Trophoblast cell (in vitro differentiated cells and primary cell): Measurements from ENCODE around the gene NR4A2.

Experiments used
- DNase-seq, 2 donors: peaks; one replicate each; pipeline ENCODE4 v3.0.0-alpha.2; 2016
- H2AFZ ChIP-seq: 2 replicates; pipeline ENCODE4 v1.6.1; 2013; ENCODE audit warnings: low read length, moderate library complexity, mild to moderate bottlenecking; ENCODE audit not compliant: insufficient read depth, poor library complexity
- H2AK5ac ChIP-seq: 2 replicates; pipeline ENCODE4 v1.6.1; 2013; ENCODE audit warnings: mild to moderate bottlenecking, low read length
- H2BK120ac ChIP-seq: 2 replicates; pipeline ENCODE4 v1.6.1; 2013; ENCODE audit warnings: low read length, mild to moderate bottlenecking, moderate library complexity; ENCODE audit not compliant: insufficient read depth, poor library complexity
- H2BK12ac ChIP-seq: 2 replicates; pipeline ENCODE4 v1.6.1; 2013; ENCODE audit warnings: mild to moderate bottlenecking, low read length, moderate library complexity
- H2BK5ac ChIP-seq: 2 replicates; pipeline ENCODE4 v1.6.1; 2013; ENCODE audit warnings: low read length, low read depth, moderate library complexity, mild to moderate bottlenecking; ENCODE audit not compliant: poor library complexity
- H3K14ac ChIP-seq: 2 replicates; pipeline ENCODE4 v1.6.1; 2013; ENCODE audit warnings: mild to moderate bottlenecking, low read length
- H3K18ac ChIP-seq: 2 replicates; pipeline ENCODE4 v1.6.1; 2013; ENCODE audit warnings: mild to moderate bottlenecking, low read length
- H3K23ac ChIP-seq: 2 replicates; pipeline ENCODE4 v1.6.1; 2013; ENCODE audit warnings: low read length
- H3K27ac ChIP-seq: 2 replicates; pipeline ENCODE4 v1.5.1; 2013; ENCODE audit warnings: low read depth, mild to moderate bottlenecking, inconsistent platforms, low read length, moderate library complexity
- H3K27me3 ChIP-seq: 2 replicates; pipeline ENCODE4 v1.6.1; 2013; ENCODE audit warnings: inconsistent platforms, mild to moderate bottlenecking, low read length, moderate library complexity; ENCODE audit not compliant: insufficient read depth
- H3K36me3 ChIP-seq, 2 experiments: 1 replicate in 1 of 2; 2 replicates in 1 of 2; pipeline ENCODE4 v1.6.1; 2013; ENCODE audit warnings: low read length in 2 of 2, mild to moderate bottlenecking in 2 of 2, moderate library complexity in 1 of 2; ENCODE audit not compliant: insufficient read depth in 2 of 2, control insufficient read depth in 1 of 2
- H3K4ac ChIP-seq: 2 replicates; pipeline ENCODE4 v1.6.1; 2013; ENCODE audit warnings: low read depth, mild to moderate bottlenecking, low read length, moderate library complexity
- H3K4me1 ChIP-seq, 2 experiments: 1 replicate in 1 of 2; 2 replicates in 1 of 2; pipeline ENCODE4 v1.6.1; 2013; ENCODE audit warnings: low read length in 2 of 2, mild to moderate bottlenecking in 2 of 2, moderate library complexity in 1 of 2; ENCODE audit not compliant: insufficient read depth in 2 of 2, control insufficient read depth in 1 of 2
- H3K4me2 ChIP-seq: 2 replicates; pipeline ENCODE4 v1.6.1; 2013; ENCODE audit warnings: inconsistent platforms, mild to moderate bottlenecking, low read length, moderate library complexity
- H3K4me3 ChIP-seq: 2 replicates; pipeline ENCODE4 v1.5.1; 2013; ENCODE audit warnings: mild to moderate bottlenecking, low read depth, low read length, inconsistent platforms
- H3K79me1 ChIP-seq: one replicate; pipeline ENCODE4 v1.6.1; 2013; ENCODE audit warnings: low read length
- H3K79me2 ChIP-seq: 2 replicates; pipeline ENCODE4 v1.6.1; 2013; ENCODE audit warnings: low read length, mild to moderate bottlenecking; ENCODE audit not compliant: control insufficient read depth, insufficient read depth, poor library complexity
- H3K9ac ChIP-seq: 2 replicates; pipeline ENCODE4 v1.6.1; 2013; ENCODE audit warnings: mild to moderate bottlenecking, low read length
- H3K9me3 ChIP-seq: 2 replicates; pipeline ENCODE4 v1.6.1; 2013; ENCODE audit warnings: low read depth, mild to moderate bottlenecking, control low read depth, inconsistent platforms, low read length; ENCODE audit not compliant: insufficient read depth
- H4K12ac ChIP-seq: 2 replicates; pipeline ENCODE4 v1.6.1; 2013; ENCODE audit warnings: low read depth, mild to moderate bottlenecking, low read length, moderate library complexity
- H4K8ac ChIP-seq: 2 replicates; pipeline ENCODE4 v1.6.1; 2013; ENCODE audit warnings: low read depth, mild to moderate bottlenecking, low read length, moderate library complexity
- H4K91ac ChIP-seq: one replicate; pipeline ENCODE4 v1.6.1; 2013; ENCODE audit warnings: low read depth, mild to moderate bottlenecking, low read length, moderate library complexity
- WGBS: extraction: QIAGEN DNeasy Blood & Tissue Kit; methylation state at CpG from one replicate; pipeline ENCODE4 v1.1.7; 2013; ENCODE audit warnings: missing lambda C conversion rate; ENCODE audit not compliant: insufficient read length, insufficient coverage; ENCODE audit errors: extremely low coverage; 5-methylcytosine and 5-hydroxymethylcytosine counted together

The NR4A2 gene

GRCh38 chr2:156346731-156347130 lies 14.2 kb upstream of the NR4A2 start:
- Histone ChIP-seq H3K4me1 (no peaks in the 10 kb centered on the region), H4K91ac (no peak overlapping the region), H3K4me2 (no peak overlapping the region), H3K9ac (no peak overlapping the region), H3K36me3 (no peaks in the 10 kb centered on the region), H2BK120ac (no peak overlapping the region), H3K79me2 (peaks cover 3% of the 10 kb centered on the region), H3K9me3 (peaks cover 2% of the 10 kb centered on the region), H4K8ac (no peak overlapping the region), H3K27me3 (no peaks in the 10 kb centered on the region), H3K4me3 (no peak overlapping the region), H2BK5ac (no peak overlapping the region), H3K23ac (no peak overlapping the region), H3K4ac (no peak overlapping the region), H2AFZ (no peak overlapping the region), H4K12ac (no peak overlapping the region), H2BK12ac (no peak overlapping the region), H3K27ac (no peak overlapping the region), H3K79me1 (peaks cover 10% of the 10 kb centered on the region), H2AK5ac (no peak overlapping the region), H3K18ac (no peak overlapping the region), H3K14ac (no peak overlapping the region)
- no CpG with 5 or more reads among the region's 4 CpGs for WGBS
- no peak for DNase-seq

DNA sequence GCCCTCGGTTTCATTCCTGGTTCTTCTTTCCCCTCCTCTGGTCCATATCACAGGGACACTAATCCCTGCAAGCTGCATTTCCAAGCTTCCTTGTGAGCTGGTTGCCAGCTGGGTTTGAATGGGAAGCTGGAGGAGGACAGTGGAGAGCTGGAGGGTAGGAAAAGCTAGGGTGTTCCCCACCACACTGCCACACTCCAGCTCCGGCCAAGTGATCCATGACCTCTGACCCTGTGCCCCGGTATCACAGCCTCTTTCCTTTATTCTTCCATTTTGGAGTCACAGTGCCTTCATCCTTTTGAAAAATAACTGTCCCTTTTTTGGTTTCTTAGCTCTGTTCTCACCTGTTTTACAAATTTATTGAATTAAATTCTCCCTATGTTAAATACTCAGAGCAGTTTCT lies 13.1 kb upstream of the NR4A2 start:
- Histone ChIP-seq H4K91ac (no peak overlapping the region), H4K8ac (no peak overlapping the region), H3K14ac (no peak overlapping the region), H2BK120ac (no peak overlapping the region), H2AK5ac (no peak overlapping the region), H2AFZ (no peak overlapping the region), H2BK5ac (no peak overlapping the region), H3K23ac (no peak overlapping the region), H3K79me1 (peaks cover 10% of the 10 kb centered on the region), H3K9me3 (peaks cover 2% of the 10 kb centered on the region), H3K27me3 (no peaks in the 10 kb centered on the region), H3K4ac (no peak overlapping the region), H3K9ac (peak overlapping the region; percentile 42), H3K4me3 (no peak overlapping the region), H3K36me3 (no peaks in the 10 kb centered on the region), H3K18ac (no peak overlapping the region), H3K27ac (no peak overlapping the region), H3K79me2 (peaks cover 3% of the 10 kb centered on the region), H3K4me2 (no peak overlapping the region), H2BK12ac (no peak overlapping the region), H3K4me1 (no peaks in the 10 kb centered on the region), H4K12ac (peak overlapping the region; percentile 12)
- WGBS, result no CpG with 5 or more reads among the region's 3 CpGs
- DNase-seq, result no peak

DNA sequence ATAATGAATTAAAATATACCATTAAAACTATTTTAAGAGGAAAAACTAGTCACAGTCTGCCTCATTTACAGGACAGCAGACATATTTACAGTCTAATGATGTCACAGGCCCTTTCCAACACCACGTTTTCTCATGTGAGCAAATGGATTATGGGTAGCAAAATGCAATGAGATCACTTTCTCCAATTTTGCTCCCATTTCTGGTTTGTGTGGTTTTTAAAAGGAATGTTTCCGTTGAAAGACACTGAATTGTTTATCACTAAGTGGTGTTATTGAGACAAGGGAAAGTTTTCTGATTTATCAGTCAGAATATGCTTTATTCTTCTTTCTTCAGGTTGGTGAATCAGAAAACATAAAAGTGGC lies 11.4 kb upstream of the NR4A2 start:
- H4K12ac ChIP-seq, result no peak overlapping the region
- H3K18ac ChIP-seq, result no peak overlapping the region
- H3K9me3 ChIP-seq, result peaks cover 2% of the 10 kb centered on the region
- no peaks in the 10 kb centered on the region for H3K4me1 ChIP-seq
- no peak overlapping the region for H3K27ac ChIP-seq
- no peaks in the 10 kb centered on the region for H3K36me3 ChIP-seq
- no CpG with 5 or more reads among the region's 2 CpGs for WGBS
- H3K79me2 ChIP-seq, result peaks cover 3% of the 10 kb centered on the region
- no peak overlapping the region for H2BK120ac ChIP-seq
- no peak overlapping the region for H2AFZ ChIP-seq
- no peak for DNase-seq
- peaks cover 10% of the 10 kb centered on the region for H3K79me1 ChIP-seq
- no peak overlapping the region for H3K9ac ChIP-seq
- H3K4me3 ChIP-seq, result no peak overlapping the region
- no peak overlapping the region for H4K91ac ChIP-seq
- no peak overlapping the region for H3K23ac ChIP-seq
- H3K14ac ChIP-seq, result no peak overlapping the region
- no peak overlapping the region for H3K4ac ChIP-seq
- no peak overlapping the region for H2AK5ac ChIP-seq
- no peak overlapping the region for H2BK5ac ChIP-seq
- H3K27me3 ChIP-seq, result no peaks in the 10 kb centered on the region
- no peak overlapping the region for H3K4me2 ChIP-seq
- H4K8ac ChIP-seq, result no peak overlapping the region
- H2BK12ac ChIP-seq, result no peak overlapping the region

DNA sequence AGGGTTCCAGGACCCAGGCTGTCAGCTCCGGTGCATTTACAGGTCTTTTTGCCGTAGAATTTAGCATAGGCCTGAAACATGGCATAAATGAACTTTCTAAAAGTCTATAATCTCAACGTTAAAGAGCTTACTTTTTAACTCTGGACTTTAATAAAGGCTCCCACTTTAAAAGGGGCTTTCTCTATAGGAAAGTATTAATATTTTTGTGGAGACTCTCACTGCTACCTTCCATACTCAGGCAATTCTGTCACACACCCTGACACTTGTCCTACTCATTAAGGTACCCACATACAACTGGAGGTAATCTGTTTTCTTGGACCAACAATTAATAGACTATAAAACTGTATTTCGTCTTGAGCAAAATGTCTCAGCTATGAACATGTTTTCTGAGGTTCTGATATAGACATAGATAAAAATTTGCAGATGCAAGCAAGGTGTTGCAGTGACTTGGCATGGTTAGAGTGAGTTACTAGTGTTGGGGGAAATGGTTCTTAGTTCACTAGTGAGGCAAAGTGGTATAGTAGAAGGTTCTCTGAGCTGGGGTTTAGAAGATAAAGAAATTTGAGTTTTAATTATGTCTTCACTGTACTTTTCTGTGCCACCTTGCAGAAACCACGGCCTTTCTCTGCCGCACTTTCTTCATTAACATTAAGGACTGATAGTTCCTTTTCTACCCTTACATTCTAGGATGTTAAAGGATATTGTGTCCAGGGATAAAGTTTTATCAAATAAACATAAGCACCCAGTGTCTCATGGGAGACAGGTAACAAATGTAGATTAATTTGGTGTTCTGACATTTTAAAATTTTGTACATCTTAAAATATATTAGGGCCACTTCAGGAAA lies 10.8 kb upstream of the NR4A2 start:
- Histone ChIP-seq H3K14ac (peak overlapping the region; percentile 70), H3K27me3 (no peaks in the 10 kb centered on the region), H3K9ac (peak overlapping the region; percentile 76), H3K4me2 (peak overlapping the region; percentile 77), H4K91ac (peak overlapping the region; percentile 83), H3K36me3 (no peaks in the 10 kb centered on the region), H3K18ac (no peak overlapping the region), H3K27ac (no peak overlapping the region), H2BK12ac (no peak overlapping the region), H3K4me1 (no peaks in the 10 kb centered on the region), H3K79me2 (peaks cover 3% of the 10 kb centered on the region), H3K4me3 (peak overlapping the region; percentile 88), H3K79me1 (peaks cover 10% of the 10 kb centered on the region), H3K23ac (no peak overlapping the region), H2AFZ (peak overlapping the region; percentile 25), H2AK5ac (no peak overlapping the region), H2BK5ac (peak overlapping the region; percentile 76), H2BK120ac (no peak overlapping the region), H3K9me3 (peaks cover 2% of the 10 kb centered on the region), H4K8ac (peak overlapping the region; percentile 92), H4K12ac (no peak overlapping the region), H3K4ac (peak overlapping the region; percentile 46)
- WGBS, result no CpG with 5 or more reads among the region's 6 CpGs
- DNase-seq, result no peak
